IPS-15b (cell line): ENCODE measurements around the gene TOMT.
"Not testable (repeated sequence)": the region's sequence is repeated elsewhere in the genome, so short reads cannot be mapped to it uniquely, and the experiment has no call there.

Experiments used
- H3K27me3 ChIP-seq: one replicate; pipeline ENCODE4 v1.6.1; 2013; ENCODE audit warnings: low read length; ENCODE audit not compliant: control insufficient read depth, insufficient read depth
- H3K36me3 ChIP-seq: one replicate; pipeline ENCODE4 v1.6.1; 2013; ENCODE audit warnings: low read length; ENCODE audit not compliant: control insufficient read depth, insufficient read depth
- H3K4me1 ChIP-seq: one replicate; pipeline ENCODE4 v1.6.1; 2013; ENCODE audit warnings: mild to moderate bottlenecking, low read length; ENCODE audit not compliant: control insufficient read depth, insufficient read depth
- H3K4me3 ChIP-seq: one replicate; pipeline ENCODE4 v1.5.1; 2013; ENCODE audit warnings: low read depth, low read length
- H3K9ac ChIP-seq: one replicate; pipeline ENCODE4 v1.6.1; 2013; ENCODE audit warnings: low read depth, mild to moderate bottlenecking, low read length
- H3K9me3 ChIP-seq: one replicate; pipeline ENCODE4 v1.6.1; 2013; ENCODE audit warnings: mild to moderate bottlenecking, low read length; ENCODE audit not compliant: control insufficient read depth, insufficient read depth

TOMT gene

GRCh38 chr11:72114570-72114969 is 8.8 kb downstream of the TOMT start:
- Histone ChIP-seq H3K9me3 (no peaks in the 10 kb centered on the region), H3K27me3 (no peaks in the 10 kb centered on the region), H3K9ac (no peak overlapping the region), H3K4me3 (no peak overlapping the region), H3K36me3 (peaks cover 2% of the 10 kb centered on the region), H3K4me1 (peaks cover 6% of the 10 kb centered on the region)

- no peaks in the 10 kb centered on the region for H3K9me3 ChIP-seq
- no peak overlapping the region for H3K9ac ChIP-seq
Observed at GRCh38 chr11:72116019-72116755, 10.5 kb downstream of the TOMT start.

GRCh38 chr11:72119198-72119597 is 13.5 kb downstream of the TOMT start:
- H3K27me3 ChIP-seq, result no peaks in the 10 kb centered on the region
- no peaks in the 10 kb centered on the region for H3K9me3 ChIP-seq
- no peaks in the 10 kb centered on the region for H3K36me3 ChIP-seq
- H3K4me3 ChIP-seq, result no peak overlapping the region
- no peaks in the 10 kb centered on the region for H3K4me1 ChIP-seq
- no peak overlapping the region for H3K9ac ChIP-seq

More at GRCh38 chr11:72116019-72116755, 10.5 kb downstream of the TOMT start:
- Histone ChIP-seq H3K4me3 (no peak overlapping the region), H3K4me1 (peaks cover 6% of the 10 kb centered on the region), H3K36me3 (no peaks in the 10 kb centered on the region), H3K27me3 (no peaks in the 10 kb centered on the region)

GRCh38 chr11:72120930-72121329 is 15.2 kb downstream of the TOMT start:
- Histone ChIP-seq H3K36me3 (no peaks in the 10 kb centered on the region), H3K4me1 (no peaks in the 10 kb centered on the region), H3K9ac (no peak overlapping the region), H3K27me3 (no peaks in the 10 kb centered on the region), H3K9me3 (no peaks in the 10 kb centered on the region), H3K4me3 (no peak overlapping the region)

- no peaks in the 10 kb centered on the region for H3K4me1 ChIP-seq
- no peaks in the 10 kb centered on the region for H3K9me3 ChIP-seq
- H3K36me3 ChIP-seq, result no peaks in the 10 kb centered on the region
- no peak overlapping the region for H3K9ac ChIP-seq
- H3K27me3 ChIP-seq, result no peaks in the 10 kb centered on the region
- H3K4me3 ChIP-seq, result no peak overlapping the region
Observed at GRCh38 chr11:72122607-72123006, 16.9 kb downstream of the TOMT start.

- H3K9ac ChIP-seq, result no peak overlapping the region
- H3K36me3 ChIP-seq, result no peaks in the 10 kb centered on the region
- H3K4me1 ChIP-seq, result no peaks in the 10 kb centered on the region
- peaks cover 3% of the 10 kb centered on the region for H3K9me3 ChIP-seq
- no peak overlapping the region for H3K4me3 ChIP-seq
- H3K27me3 ChIP-seq, result no peaks in the 10 kb centered on the region
Observed at GRCh38 chr11:72123117-72123653, 17.5 kb downstream of the TOMT start.

- Histone ChIP-seq H3K4me1 (no peaks in the 10 kb centered on the region), H3K36me3 (no peaks in the 10 kb centered on the region), H3K9me3 (peaks cover 5% of the 10 kb centered on the region), H3K9ac (no peak overlapping the region), H3K4me3 (no peak overlapping the region), H3K27me3 (no peaks in the 10 kb centered on the region)
Observed at GRCh38 chr11:72124046-72124445, 18.3 kb downstream of the TOMT start.

- Histone ChIP-seq H3K9me3 (peaks cover 5% of the 10 kb centered on the region), H3K9ac (no peak overlapping the region), H3K27me3 (no peaks in the 10 kb centered on the region), H3K4me3 (no peak overlapping the region), H3K36me3 (no peaks in the 10 kb centered on the region), H3K4me1 (no peaks in the 10 kb centered on the region)
Observed at GRCh38 chr11:72125956-72126355, 20.2 kb downstream of the TOMT start.

- peaks cover 5% of the 10 kb centered on the region for H3K9me3 ChIP-seq
- no peaks in the 10 kb centered on the region for H3K4me1 ChIP-seq
- H3K27me3 ChIP-seq, result peaks cover under 1% of the 10 kb centered on the region
- H3K4me3 ChIP-seq, result no peak overlapping the region
- H3K36me3 ChIP-seq, result no peaks in the 10 kb centered on the region
- H3K9ac ChIP-seq, result no peak overlapping the region
Observed at GRCh38 chr11:72127923-72128322, 22.2 kb downstream of the TOMT start.

GRCh38 chr11:72129381-72129780 is 23.7 kb downstream of the TOMT start:
- H3K27me3 ChIP-seq, result peaks cover 2% of the 10 kb centered on the region
- no peak overlapping the region for H3K4me3 ChIP-seq
- no peak overlapping the region for H3K9ac ChIP-seq
- H3K36me3 ChIP-seq, result no peaks in the 10 kb centered on the region
- peaks cover 5% of the 10 kb centered on the region for H3K9me3 ChIP-seq
- no peaks in the 10 kb centered on the region for H3K4me1 ChIP-seq

GRCh38 chr11:72132646-72133045 is 26.9 kb downstream of the TOMT start:
- Histone ChIP-seq H3K9ac (no peak overlapping the region), H3K36me3 (no peaks in the 10 kb centered on the region), H3K9me3 (peaks cover 5% of the 10 kb centered on the region), H3K27me3 (peaks cover 2% of the 10 kb centered on the region), H3K4me3 (no peak overlapping the region), H3K4me1 (no peaks in the 10 kb centered on the region)

- not testable (repeated sequence) for H3K9me3 ChIP-seq, H3K36me3 ChIP-seq, H3K4me1 ChIP-seq, H3K9ac ChIP-seq, H3K27me3 ChIP-seq, H3K4me3 ChIP-seq
Observed at GRCh38 chr11:72135473-72135872, 29.7 kb downstream of the TOMT start, which contains the start of gene FOLR3. TSS of gene FOLR3 (plus strand) at chr11:72135725. CDS start at chr11:72135953, 228 bp downstream.
